ENCODE measurements around the gene TMEM94.
A peak's percentile ranks its signal among the peaks of the same experiment; 100 is the strongest.
"Not testable (repeated sequence)": the region's sequence is repeated elsewhere in the genome, so short reads cannot be mapped to it uniquely, and the experiment has no call there.

The TMEM94 gene

GRCh38 chr17:75477490-75477862 is 21.0 kb downstream of the TMEM94 start:
- not testable (repeated sequence) for DNase-seq

GRCh38 chr17:75478508-75478907 is 22.1 kb downstream of the TMEM94 start:
- DNase-seq = no peak

- no peak for DNase-seq
Observed at GRCh38 chr17:75480281-75480680, 23.8 kb downstream of the TMEM94 start.

GRCh38 chr17:75481194-75482068 is 25.0 kb downstream of the TMEM94 start:
- no peak for DNase-seq

GRCh38 chr17:75482098-75482942 is 25.9 kb downstream of the TMEM94 start:
- no peak for DNase-seq

- no peak for DNase-seq
Observed at GRCh38 chr17:75485688-75486087, 29.3 kb downstream of the TMEM94 start.

- no peak for DNase-seq
Observed at GRCh38 chr17:75486151-75486550, 29.7 kb downstream of the TMEM94 start.

- DNase-seq = no peak
Observed at GRCh38 chr17:75486951-75487350, 30.5 kb downstream of the TMEM94 start.

- peak; percentile 62 for DNase-seq
Observed at GRCh38 chr17:75487351-75488070, 31.1 kb downstream of the TMEM94 start.

- DNase-seq = no peak
Observed at GRCh38 chr17:75488693-75489510, 32.5 kb downstream of the TMEM94 start.

GRCh38 chr17:75489511-75489955 is 33.1 kb downstream of the TMEM94 start:
- DNase-seq = no peak

- no peak for DNase-seq
Observed at GRCh38 chr17:75490173-75490743, 33.8 kb downstream of the TMEM94 start.

- DNase-seq = no peak
Observed at GRCh38 chr17:75490953-75491649, 34.7 kb downstream of the TMEM94 start.

GRCh38 chr17:75491680-75492079 is 35.2 kb downstream of the TMEM94 start:
- no peak for DNase-seq

GRCh38 chr17:75492555-75493168 is 36.2 kb downstream of the TMEM94 start:
- no peak for DNase-seq

GRCh38 chr17:75493476-75494129 is 37.2 kb downstream of the TMEM94 start:
- DNase-seq = no peak

- no peak for DNase-seq
Observed at GRCh38 chr17:75494326-75494877, 38.0 kb downstream of the TMEM94 start.

GRCh38 chr17:75496005-75496404 is 39.6 kb downstream of the TMEM94 start:
- DNase-seq = no peak

- no peak for DNase-seq
Observed at GRCh38 chr17:75498039-75498725, 41.7 kb downstream of the TMEM94 start.

Data from stimulated activated CD8-positive, alpha-beta memory T cell treated with anti-CD3 and anti-CD28 coated beads, Interleukin-4, amount 100 ng/mL, for 48 hours (primary cell).